Measurements from ENCODE around the gene BHLHE23.

The BHLHE23 gene

GRCh38 chr20:62991196-62991807 lies 15.5 kb downstream of the BHLHE23 start:
- DNase-seq (ENCODE audit: low spot score), result no peak

GRCh38 chr20:62990306-62990825 lies 16.4 kb downstream of the BHLHE23 start:
- no peak for DNase-seq (ENCODE audit: low spot score)

GRCh38 chr20:62989201-62989601 lies 17.6 kb downstream of the BHLHE23 start:
- no peak for DNase-seq (ENCODE audit: low spot score)

GRCh38 chr20:62987114-62987513 lies 19.6 kb downstream of the BHLHE23 start:
- no peak for DNase-seq (ENCODE audit: low spot score)

GRCh38 chr20:62986257-62986800 lies 20.4 kb downstream of the BHLHE23 start:
- DNase-seq (ENCODE audit: low spot score), result no peak

GRCh38 chr20:62985444-62985778 lies 21.4 kb downstream of the BHLHE23 start:
- no peak for DNase-seq (ENCODE audit: low spot score)

- DNase-seq (ENCODE audit: low spot score), result no peak
Measured at GRCh38 chr20:62984666-62985443, 21.9 kb downstream of the BHLHE23 start.

GRCh38 chr20:62983210-62983609 lies 23.6 kb downstream of the BHLHE23 start:
- no peak for DNase-seq (ENCODE audit: low spot score)

GRCh38 chr20:62982124-62983075 lies 24.4 kb downstream of the BHLHE23 start:
- no peak for DNase-seq (ENCODE audit: low spot score)

- DNase-seq (ENCODE audit: low spot score), result no peak
Measured at GRCh38 chr20:62980970-62981369, 25.8 kb downstream of the BHLHE23 start.

GRCh38 chr20:62980380-62980960 lies 26.3 kb downstream of the BHLHE23 start:
- no peak for DNase-seq (ENCODE audit: low spot score)

GRCh38 chr20:62979876-62980373 lies 26.8 kb downstream of the BHLHE23 start:
- no peak for DNase-seq (ENCODE audit: low spot score)

GRCh38 chr20:62979310-62979709 lies 27.5 kb downstream of the BHLHE23 start:
- DNase-seq (ENCODE audit: low spot score), result no peak

GRCh38 chr20:62978561-62978943 lies 28.2 kb downstream of the BHLHE23 start:
- no peak for DNase-seq (ENCODE audit: low spot score)

- DNase-seq (ENCODE audit: low spot score), result peak; percentile 88
Measured at GRCh38 chr20:62977613-62978560, 28.9 kb downstream of the BHLHE23 start.

- DNase-seq (ENCODE audit: low spot score), result no peak
Measured at GRCh38 chr20:62976886-62977285, 29.9 kb downstream of the BHLHE23 start.

GRCh38 chr20:62975812-62976508 lies 30.8 kb downstream of the BHLHE23 start:
- no peak for DNase-seq (ENCODE audit: low spot score)

GRCh38 chr20:62975251-62975760 lies 31.5 kb downstream of the BHLHE23 start:
- DNase-seq (ENCODE audit: low spot score), result no peak
